ENCODE data around the gene PFN2. TPM values are rescaled to one million over a fixed set of nuclear protein-coding genes. Genes with fewer than 3 reads are reported as not detected.
"Not testable (repeated sequence)": the region's sequence is repeated elsewhere in the genome, so short reads cannot be mapped to it uniquely, and the experiment has no call there.

PFN2 gene
- total RNA-seq, 1 donor from 2014 or later: 49.4 TPM

DNA sequence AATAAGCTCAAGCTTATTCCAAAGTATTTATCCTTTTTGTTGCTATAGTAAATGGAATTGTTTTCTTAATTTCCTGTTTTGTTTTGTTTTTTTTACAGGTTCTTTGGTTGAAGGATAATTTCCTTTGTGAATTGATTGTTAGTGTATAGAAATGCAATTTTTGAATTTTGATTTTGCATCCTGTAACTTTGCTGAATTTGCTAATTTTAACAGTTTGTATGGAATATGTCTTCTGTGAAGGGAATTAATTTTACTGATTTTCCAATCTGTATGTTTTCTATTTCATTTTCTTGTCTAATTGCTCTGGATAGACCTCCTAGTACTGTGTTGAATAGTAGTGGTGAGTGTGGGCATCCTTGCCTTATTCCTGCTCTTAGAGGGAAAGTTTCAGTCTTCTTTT lies 28.3 kb downstream of the PFN2 start:
- no peak for DNase-seq (ENCODE audit: extremely low spot score in 2 of 2)
- Histone ChIP-seq H3K4me3 (no peak overlapping the region), H3K27me3 (no peaks in the 10 kb centered on the region), H3K9me3 (no peaks in the 10 kb centered on the region), H3K27ac (no peak overlapping the region), H3K4me1 (no peaks in the 10 kb centered on the region), H3K36me3 (no peaks in the 10 kb centered on the region)
- intact Hi-C loops (cut with DNase I): no loop called here
- TF ChIP-seq, protein P1, sequence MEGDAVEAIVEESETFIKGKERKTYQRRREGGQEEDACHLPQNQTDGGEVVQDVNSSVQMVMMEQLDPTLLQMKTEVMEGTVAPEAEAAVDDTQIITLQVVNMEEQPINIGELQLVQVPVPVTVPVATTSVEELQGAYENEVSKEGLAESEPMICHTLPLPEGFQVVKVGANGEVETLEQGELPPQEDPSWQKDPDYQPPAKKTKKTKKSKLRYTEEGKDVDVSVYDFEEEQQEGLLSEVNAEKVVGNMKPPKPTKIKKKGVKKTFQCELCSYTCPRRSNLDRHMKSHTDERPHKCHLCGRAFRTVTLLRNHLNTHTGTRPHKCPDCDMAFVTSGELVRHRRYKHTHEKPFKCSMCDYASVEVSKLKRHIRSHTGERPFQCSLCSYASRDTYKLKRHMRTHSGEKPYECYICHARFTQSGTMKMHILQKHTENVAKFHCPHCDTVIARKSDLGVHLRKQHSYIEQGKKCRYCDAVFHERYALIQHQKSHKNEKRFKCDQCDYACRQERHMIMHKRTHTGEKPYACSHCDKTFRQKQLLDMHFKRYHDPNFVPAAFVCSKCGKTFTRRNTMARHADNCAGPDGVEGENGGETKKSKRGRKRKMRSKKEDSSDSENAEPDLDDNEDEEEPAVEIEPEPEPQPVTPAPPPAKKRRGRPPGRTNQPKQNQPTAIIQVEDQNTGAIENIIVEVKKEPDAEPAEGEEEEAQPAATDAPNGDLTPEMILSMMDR (IDR thresholded peaks at IDR 0.05): no peak
- no peak for TF ChIP-seq POLR2AphosphoS5 (IDR thresholded peaks at IDR 0.05; ENCODE audit: insufficient read depth in 1 of 2, low read depth in 1 of 2)
- no peak for TF ChIP-seq POLR2A (IDR thresholded peaks at IDR 0.05)

DNA sequence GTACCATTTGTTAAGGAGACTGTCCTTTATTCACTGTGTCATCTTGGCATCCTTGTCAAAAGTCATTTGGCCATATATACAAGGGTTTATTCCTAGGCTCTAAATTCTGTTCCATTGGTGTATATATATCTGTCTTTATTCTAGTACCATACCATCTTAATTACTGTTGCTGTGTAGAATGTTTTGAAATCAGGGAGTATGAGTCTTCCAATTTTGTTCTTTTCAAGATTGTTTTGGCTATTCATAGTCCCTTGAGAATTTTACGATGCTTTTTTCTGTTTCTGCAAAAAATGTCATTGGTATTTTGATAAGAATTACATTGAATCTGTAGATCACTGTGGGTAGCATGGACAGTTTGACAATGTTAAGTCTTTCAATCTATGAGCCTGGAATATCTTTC lies 28.7 kb downstream of the PFN2 start:
- no peak for DNase-seq (ENCODE audit: extremely low spot score in 2 of 2)
- Histone ChIP-seq H3K4me1 (no peaks in the 10 kb centered on the region), H3K4me3 (no peak overlapping the region), H3K9me3 (no peaks in the 10 kb centered on the region), H3K27ac (no peak overlapping the region), H3K27me3 (no peaks in the 10 kb centered on the region), H3K36me3 (no peaks in the 10 kb centered on the region)
- intact Hi-C loops (cut with DNase I): no loop called here
- TF ChIP-seq POLR2AphosphoS5 (IDR thresholded peaks at IDR 0.05; ENCODE audit: insufficient read depth in 1 of 2, low read depth in 1 of 2) (no peak), POLR2A (IDR thresholded peaks at IDR 0.05) (no peak)
- TF ChIP-seq, protein P1 (IDR thresholded peaks at IDR 0.05): no peak

DNA sequence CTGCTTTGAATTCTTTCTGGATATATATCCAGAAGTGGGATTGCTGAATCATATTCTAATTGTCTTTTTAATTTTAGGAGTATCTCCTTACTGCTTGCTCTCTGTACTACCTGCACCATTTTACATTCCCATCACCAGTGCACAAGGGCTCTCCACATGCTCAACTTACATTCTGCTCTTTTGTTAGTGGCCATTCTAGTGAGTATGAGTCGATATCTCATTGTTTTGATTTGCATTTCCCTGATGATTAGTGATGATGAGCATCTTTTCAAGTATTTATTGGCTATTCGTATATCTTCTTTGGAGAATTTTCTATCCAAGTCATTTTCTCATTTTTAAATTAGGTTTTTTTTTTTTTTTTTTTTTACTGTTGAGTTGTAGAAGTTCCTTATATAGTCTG lies 29.5 kb downstream of the PFN2 start:
- Histone ChIP-seq H3K9me3 (no peaks in the 10 kb centered on the region), H3K4me1 (no peaks in the 10 kb centered on the region), H3K4me3 (no peak overlapping the region), H3K27ac (no peak overlapping the region), H3K36me3 (no peaks in the 10 kb centered on the region), H3K27me3 (no peaks in the 10 kb centered on the region)
- DNase-seq (ENCODE audit: extremely low spot score in 2 of 2): no peak
- intact Hi-C loops (cut with DNase I): no loop called here
- no peak for TF ChIP-seq POLR2AphosphoS5 (IDR thresholded peaks at IDR 0.05; ENCODE audit: insufficient read depth in 1 of 2, low read depth in 1 of 2)
- TF ChIP-seq POLR2A (IDR thresholded peaks at IDR 0.05): no peak
- TF ChIP-seq, protein P1 (IDR thresholded peaks at IDR 0.05): no peak

DNA sequence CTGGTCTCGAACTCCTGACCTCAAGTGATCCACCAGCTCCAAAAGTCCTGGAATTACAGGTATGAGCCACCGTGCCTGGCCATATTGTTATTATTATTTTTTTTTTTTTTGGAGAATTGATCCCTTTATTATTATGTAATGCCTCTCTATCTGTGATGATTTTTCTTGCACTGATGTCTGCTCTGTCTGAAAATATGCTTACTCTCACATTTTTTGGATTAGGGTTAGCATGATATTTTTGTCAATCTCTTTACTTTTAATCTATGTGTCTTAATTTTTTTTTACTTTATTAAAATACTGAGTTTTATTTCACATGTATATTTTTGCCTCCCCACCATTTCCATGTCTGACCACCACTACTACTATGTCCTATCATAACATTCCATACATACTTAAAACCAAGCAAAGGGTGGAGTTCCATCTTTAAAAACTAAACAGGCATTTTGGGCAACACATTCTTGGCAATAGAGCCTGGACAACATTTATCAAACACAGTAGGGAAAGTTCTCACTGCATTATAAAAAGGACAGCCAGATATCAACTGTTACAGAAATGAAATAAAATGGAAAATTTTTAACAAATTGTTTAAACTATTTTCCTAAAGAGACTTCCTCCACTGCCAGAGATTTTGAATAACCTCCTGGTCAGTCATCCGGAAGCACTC lies 32.2 kb downstream of the PFN2 start:
- H3K27me3 ChIP-seq; H3K4me3 ChIP-seq; H3K4me1 ChIP-seq; H3K36me3 ChIP-seq; intact Hi-C loops (cut with DNase I); H3K9me3 ChIP-seq; H3K27ac ChIP-seq; DNase-seq (ENCODE audit: extremely low spot score in 2 of 2): not testable (repeated sequence)

DNA sequence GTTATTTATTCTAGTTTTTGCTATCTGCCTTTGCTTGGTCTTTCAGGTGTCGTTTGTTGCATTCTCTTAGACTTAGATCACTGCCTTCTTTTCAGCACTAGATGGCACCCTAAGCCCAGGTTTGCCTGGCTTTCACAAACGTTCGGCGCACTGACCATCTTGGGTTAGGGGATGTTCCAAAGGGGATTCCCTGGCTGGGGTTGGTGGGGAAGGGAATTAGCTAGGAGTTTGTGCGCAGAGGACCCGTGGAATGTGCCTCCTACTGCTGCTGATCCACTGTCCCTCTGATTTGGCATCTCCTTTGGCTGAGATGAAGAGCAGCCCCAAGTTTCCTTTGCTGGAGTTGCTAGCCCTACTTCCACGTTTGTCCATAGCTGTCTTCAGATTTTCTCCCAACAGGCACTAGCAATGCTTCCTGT lies 33.9 kb downstream of the PFN2 start:
- Histone ChIP-seq H3K27me3 (no peaks in the 10 kb centered on the region), H3K27ac (no peak overlapping the region), H3K9me3 (no peaks in the 10 kb centered on the region), H3K4me3 (no peak overlapping the region), H3K36me3 (peaks cover 0 to 3% of the 10 kb centered on the region in 2 donors), H3K4me1 (no peaks in the 10 kb centered on the region)
- TF ChIP-seq, protein P1 (IDR thresholded peaks at IDR 0.05): peak in 1 of 3 experiments; percentile 34
- TF ChIP-seq POLR2A (IDR thresholded peaks at IDR 0.05) (no peak), POLR2AphosphoS5 (IDR thresholded peaks at IDR 0.05; ENCODE audit: insufficient read depth in 1 of 2, low read depth in 1 of 2) (no peak)
- intact Hi-C loops (cut with DNase I): no loop called here
- no peak for DNase-seq (ENCODE audit: extremely low spot score in 2 of 2)
